ENCODE data around the gene FBXW10.
"Not testable (repeated sequence)": the region's sequence is repeated elsewhere in the genome, so short reads cannot be mapped to it uniquely, and the experiment has no call there.

DNA sequence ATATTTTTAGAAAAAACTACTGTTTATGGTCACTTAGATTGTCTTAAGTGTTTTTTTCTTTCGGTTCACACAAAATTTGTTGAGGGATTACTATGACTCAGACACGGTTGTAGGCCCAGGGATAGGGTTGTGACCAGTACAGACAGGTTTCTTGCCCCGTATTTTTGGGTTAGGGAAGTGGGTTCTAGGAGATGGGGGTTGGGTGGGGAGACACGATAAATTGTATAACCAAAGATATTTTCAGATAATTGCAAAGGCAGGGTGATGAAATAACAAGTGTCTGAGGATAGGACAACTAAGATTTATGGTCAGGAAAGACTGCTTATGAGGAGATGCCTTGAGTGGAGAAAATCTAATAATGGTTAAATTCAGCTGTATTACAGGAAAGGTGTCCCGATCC is 38.0 kb downstream of the FBXW10 start:
- TF ChIP-seq FOS (IDR thresholded peaks at IDR 0.05; ENCODE audit: borderline replicate concordance, extremely low read depth, insufficient read length); YY1 (IDR thresholded peaks at IDR 0.05; ENCODE audit: low read depth, low read length); SMAD1 (IDR thresholded peaks at IDR 0.05; ENCODE audit: low read depth, partially characterized antibody); POLR2A (IDR thresholded peaks at IDR 0.05; ENCODE audit: low read depth, low read length); NFYB (IDR thresholded peaks at IDR 0.05; ENCODE audit: insufficient read depth, low read depth, low read length): not testable (repeated sequence)
- TF ChIP-seq, protein P1, sequence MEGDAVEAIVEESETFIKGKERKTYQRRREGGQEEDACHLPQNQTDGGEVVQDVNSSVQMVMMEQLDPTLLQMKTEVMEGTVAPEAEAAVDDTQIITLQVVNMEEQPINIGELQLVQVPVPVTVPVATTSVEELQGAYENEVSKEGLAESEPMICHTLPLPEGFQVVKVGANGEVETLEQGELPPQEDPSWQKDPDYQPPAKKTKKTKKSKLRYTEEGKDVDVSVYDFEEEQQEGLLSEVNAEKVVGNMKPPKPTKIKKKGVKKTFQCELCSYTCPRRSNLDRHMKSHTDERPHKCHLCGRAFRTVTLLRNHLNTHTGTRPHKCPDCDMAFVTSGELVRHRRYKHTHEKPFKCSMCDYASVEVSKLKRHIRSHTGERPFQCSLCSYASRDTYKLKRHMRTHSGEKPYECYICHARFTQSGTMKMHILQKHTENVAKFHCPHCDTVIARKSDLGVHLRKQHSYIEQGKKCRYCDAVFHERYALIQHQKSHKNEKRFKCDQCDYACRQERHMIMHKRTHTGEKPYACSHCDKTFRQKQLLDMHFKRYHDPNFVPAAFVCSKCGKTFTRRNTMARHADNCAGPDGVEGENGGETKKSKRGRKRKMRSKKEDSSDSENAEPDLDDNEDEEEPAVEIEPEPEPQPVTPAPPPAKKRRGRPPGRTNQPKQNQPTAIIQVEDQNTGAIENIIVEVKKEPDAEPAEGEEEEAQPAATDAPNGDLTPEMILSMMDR (IDR thresholded peaks at IDR 0.05 in 2 of 3, conservative IDR thresholded peaks at IDR 0.05 in 1 of 3; ENCODE audit: control insufficient read depth in 2 of 3, extremely low read depth in 1 of 3, insufficient read depth in 1 of 3, low read depth in 3 of 3, low read length in 3 of 3) = not testable (repeated sequence)
- TF ChIP-seq, protein P2, sequence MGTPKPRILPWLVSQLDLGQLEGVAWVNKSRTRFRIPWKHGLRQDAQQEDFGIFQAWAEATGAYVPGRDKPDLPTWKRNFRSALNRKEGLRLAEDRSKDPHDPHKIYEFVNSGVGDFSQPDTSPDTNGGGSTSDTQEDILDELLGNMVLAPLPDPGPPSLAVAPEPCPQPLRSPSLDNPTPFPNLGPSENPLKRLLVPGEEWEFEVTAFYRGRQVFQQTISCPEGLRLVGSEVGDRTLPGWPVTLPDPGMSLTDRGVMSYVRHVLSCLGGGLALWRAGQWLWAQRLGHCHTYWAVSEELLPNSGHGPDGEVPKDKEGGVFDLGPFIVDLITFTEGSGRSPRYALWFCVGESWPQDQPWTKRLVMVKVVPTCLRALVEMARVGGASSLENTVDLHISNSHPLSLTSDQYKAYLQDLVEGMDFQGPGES (IDR thresholded peaks at IDR 0.05) = not testable (repeated sequence)
- TF ChIP-seq, protein P3, sequence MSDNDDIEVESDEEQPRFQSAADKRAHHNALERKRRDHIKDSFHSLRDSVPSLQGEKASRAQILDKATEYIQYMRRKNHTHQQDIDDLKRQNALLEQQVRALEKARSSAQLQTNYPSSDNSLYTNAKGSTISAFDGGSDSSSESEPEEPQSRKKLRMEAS (IDR thresholded peaks at IDR 0.05; ENCODE audit: low read depth, low read length) = not testable (repeated sequence)

Data from GM12878 (cell line).